NCI-H526 (cell line): ENCODE data around the gene PPP4C.
"Not testable (repeated sequence)": the region's sequence is repeated elsewhere in the genome, so short reads cannot be mapped to it uniquely, and the experiment has no call there.

Experiments used
- DNase-seq, 2 experiments: peaks; one replicate each; lab custom pipeline; 2025; lab: John Stamatoyannopoulos, UW

The PPP4C gene

DNA sequence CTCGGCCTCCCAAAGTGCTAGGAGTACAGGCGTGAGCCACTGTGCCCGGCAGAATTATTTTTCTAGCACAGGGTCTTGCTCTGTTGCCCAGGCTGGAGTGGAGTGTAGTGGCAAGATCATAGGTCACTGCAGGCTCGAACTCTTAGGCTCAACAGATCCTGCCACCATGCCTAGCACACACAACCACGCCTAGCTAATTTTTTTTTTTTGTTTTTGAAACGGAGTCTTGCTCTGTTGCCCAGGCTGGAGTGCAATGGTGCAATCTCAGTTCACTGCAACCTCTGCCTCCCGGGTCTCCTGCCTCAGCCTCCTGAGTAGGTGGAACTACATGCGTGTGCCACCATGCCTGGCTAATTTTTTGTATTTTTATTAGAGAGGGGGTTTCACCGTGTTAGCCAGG is 49.9 kb downstream of the PPP4C start:
- not testable (repeated sequence) for DNase-seq

GRCh38 chr16:30127993-30128392 is 52.2 kb downstream of the PPP4C start:
- no peak for DNase-seq

DNA sequence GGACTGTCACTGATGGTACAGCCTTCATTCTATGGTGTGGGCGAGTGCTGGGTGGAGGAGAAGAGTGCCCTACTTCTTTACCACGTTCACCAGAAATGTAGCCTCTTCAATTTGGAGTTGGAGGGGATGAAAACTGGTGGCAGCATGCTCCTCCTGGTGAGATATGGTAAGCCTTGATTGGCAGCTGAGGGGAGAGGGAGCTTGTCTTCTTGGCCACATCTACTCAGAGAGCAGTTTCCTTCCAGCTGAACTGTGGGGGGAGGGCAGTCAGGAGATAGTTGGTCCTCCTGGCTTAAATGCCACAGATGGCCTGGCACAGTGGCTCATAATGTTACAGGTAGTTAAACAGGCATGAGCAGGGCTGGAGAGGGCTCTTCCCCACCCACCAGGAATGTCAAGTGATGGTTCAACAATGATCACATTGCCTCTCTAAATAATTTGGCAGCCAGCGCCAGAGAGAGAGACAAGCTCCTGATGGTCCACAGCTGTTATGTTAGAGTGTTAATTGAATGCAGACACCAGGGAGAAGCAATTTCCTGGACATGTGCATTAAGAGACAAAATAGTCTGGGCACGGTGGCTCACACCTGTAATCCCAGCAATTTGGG is 56.2 kb downstream of the PPP4C start:
- DNase-seq: no peak

- no peak for DNase-seq
These were observed 56.8 kb downstream of the PPP4C start for GRCh38 chr16:30132591-30132990.
